Left forelimb (tissue), 1 donor: ENCODE results near the gene C22orf15.

ENCODE experiments used
- DNase-seq: peaks from one replicate; pipeline ENCODE4 v3.0.0-alpha.2; 2018; ENCODE audit warnings: low spot score

Gene C22orf15

GRCh38 chr22:23772649-23773473, 10.1 kb downstream of the C22orf15 start, which contains the start of gene MMP11:
TSS of gene MMP11 (plus strand) at chr22:23772849. CDS start at chr22:23772871, 22 bp downstream.
- DNase-seq = peak; percentile 79

- peak; percentile 58 for DNase-seq
Observed at GRCh38 chr22:23773483-23774113, 10.8 kb downstream of the C22orf15 start.

GRCh38 chr22:23774114-23774921, 11.5 kb downstream of the C22orf15 start:
- peak; percentile 46 for DNase-seq

GRCh38 chr22:23774922-23775436, 12.2 kb downstream of the C22orf15 start:
- DNase-seq = peak; percentile 62

- DNase-seq = peak; percentile 42
Observed at GRCh38 chr22:23775779-23776375, 13.1 kb downstream of the C22orf15 start.

- DNase-seq = peak; percentile 60
Observed at GRCh38 chr22:23777776-23778576, 15.2 kb downstream of the C22orf15 start.

GRCh38 chr22:23778577-23778900, 15.7 kb downstream of the C22orf15 start:
- DNase-seq = no peak

- DNase-seq = peak; percentile 50
Observed at GRCh38 chr22:23779083-23779482, 16.3 kb downstream of the C22orf15 start.

- peak; percentile 44 for DNase-seq
Observed at GRCh38 chr22:23779731-23780130, 16.9 kb downstream of the C22orf15 start.

- DNase-seq = peak; percentile 57
Observed at GRCh38 chr22:23780146-23780748, 17.5 kb downstream of the C22orf15 start.

- DNase-seq = peak; percentile 42
Observed at GRCh38 chr22:23781065-23781464, 18.3 kb downstream of the C22orf15 start.

GRCh38 chr22:23781511-23782183, 18.9 kb downstream of the C22orf15 start:
- peak; percentile 62 for DNase-seq

- DNase-seq = peak; percentile 58
Observed at GRCh38 chr22:23782252-23782651, 19.5 kb downstream of the C22orf15 start.

GRCh38 chr22:23782703-23783102, 19.9 kb downstream of the C22orf15 start:
- DNase-seq = peak; percentile 59

GRCh38 chr22:23783265-23784150, 20.7 kb downstream of the C22orf15 start:
- DNase-seq = peak; percentile 55

- no peak for DNase-seq
Observed at GRCh38 chr22:23784215-23784732, 21.5 kb downstream of the C22orf15 start.

GRCh38 chr22:23786261-23786710, 23.5 kb downstream of the C22orf15 start:
- DNase-seq = peak; percentile 55

GRCh38 chr22:23786752-23787599, 24.2 kb downstream of the C22orf15 start, which contains the start of gene SMARCB1:
TSS of gene SMARCB1 (plus strand) at chr22:23786966. CDS start at chr22:23787170, 204 bp downstream.
- DNase-seq = peak; percentile 93
